Testis (tissue), 3 donors: ENCODE data around the gene AR. TPM values are rescaled to one million over a fixed set of nuclear protein-coding genes. Genes with fewer than 3 reads are reported as not detected.

ENCODE experiments used
- DNase-seq: peaks from one replicate; pipeline ENCODE4 v3.0.0-alpha.2; 2019
- H3K27ac ChIP-seq, 2 donors: fragments of 200-600 bp; sonication (generic); one replicate each; pipeline ENCODE4 v1.5.1; 2019
- H3K27me3 ChIP-seq: fragments of 200-600 bp; sonication (generic); one replicate; pipeline ENCODE4 v1.5.1; 2019
- H3K36me3 ChIP-seq: fragments of 200-600 bp; sonication (generic); one replicate; pipeline ENCODE4 v1.5.1; 2017; ENCODE audit warnings: low read depth; ENCODE audit errors: missing control alignments
- H3K4me1 ChIP-seq: fragments of 200-600 bp; sonication (generic); one replicate; pipeline ENCODE4 v1.5.1; 2019
- H3K4me3 ChIP-seq, 2 donors: fragments of 200-600 bp; sonication (generic); one replicate each; pipeline ENCODE4 v1.5.1; 2017 to 2019
- H3K9me3 ChIP-seq: fragments of 200-600 bp; sonication (generic); one replicate; pipeline ENCODE4 v1.5.1; 2017
- POLR2A ChIP-seq: fragments of 450-650 bp; IDR thresholded peaks from one replicate; pipeline ENCODE4 v1.6.1; 2017; ENCODE audit warnings: antibody characterized with exemption, mild to moderate bottlenecking, moderate library complexity
- WGBS, 2 donors: methylation state at CpG; one replicate each; pipeline ENCODE4 v1.1.5; 2018; 5-methylcytosine and 5-hydroxymethylcytosine counted together
- intact Hi-C: fragments of 100-400 bp; cut with DNase I; formaldehyde crosslinking; loops from one replicate; pipeline ENCODE4 v1.15.1; 2023; ENCODE audit warnings: low total_unique reads
- polyA plus RNA-seq: library from polyadenylated mRNA; stranded (reverse); fragments of 350-450 nt; fragmentation: Illumina TruSeq; extraction: RNeasy Lipid Tissue Mini Kit (QIAGEN cat#74804); gene quantifications from one replicate; pipeline ENCODE4 v1.2.3, GENCODE V29; 2014; ENCODE audit warnings: low read depth, low replicate concordance; ENCODE audit not compliant: insufficient read depth
- total RNA-seq, 2 donors: library from RNA; depleted of rRNA; stranded (reverse); fragments of >200 nt; gene quantifications; one replicate each; pipeline ENCODE4 v1.2.3, GENCODE V29; 2016
- TF ChIP-seq, protein P1 (sequence below), 3 experiments: fragments of 450-650 bp in 2 of 3; fragments of 200-600 bp in 1 of 3; sonication (generic) in 1 of 3; IDR thresholded peaks; one replicate each; pipeline ENCODE4 v1.5.1; 2016 to 2019; ENCODE audit warnings: antibody characterized with exemption in 3 of 3, mild to moderate bottlenecking in 2 of 3, moderate library complexity in 1 of 3

AR gene
- total and polyA plus RNA-seq, 3 donors from 2014 or later: 12.0 to 52.3 (median 34.3) TPM

DNA sequence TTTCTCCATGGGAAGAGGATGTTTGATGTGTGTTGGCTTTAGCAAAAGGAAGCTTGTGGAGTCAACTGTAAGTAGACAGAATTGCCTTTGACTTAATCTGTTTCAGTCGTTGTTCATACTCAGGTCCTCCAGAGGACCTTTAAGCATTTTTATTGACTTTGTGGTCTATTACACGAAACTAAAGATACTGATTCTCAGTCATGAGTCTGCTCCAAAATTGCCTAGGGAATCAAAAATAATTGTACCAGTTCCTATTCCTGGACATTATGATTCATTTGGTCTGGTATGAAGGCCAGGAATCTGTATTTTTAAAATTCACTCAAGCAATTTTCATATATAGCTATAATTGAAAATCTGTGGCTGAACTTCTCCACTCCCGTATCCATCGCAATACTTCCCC is 38.6 kb downstream of the AR start:
- 88 to 90% methylated on average over 4 of the region's 4 CpGs for WGBS, 2 donors
- TF ChIP-seq, protein P1, sequence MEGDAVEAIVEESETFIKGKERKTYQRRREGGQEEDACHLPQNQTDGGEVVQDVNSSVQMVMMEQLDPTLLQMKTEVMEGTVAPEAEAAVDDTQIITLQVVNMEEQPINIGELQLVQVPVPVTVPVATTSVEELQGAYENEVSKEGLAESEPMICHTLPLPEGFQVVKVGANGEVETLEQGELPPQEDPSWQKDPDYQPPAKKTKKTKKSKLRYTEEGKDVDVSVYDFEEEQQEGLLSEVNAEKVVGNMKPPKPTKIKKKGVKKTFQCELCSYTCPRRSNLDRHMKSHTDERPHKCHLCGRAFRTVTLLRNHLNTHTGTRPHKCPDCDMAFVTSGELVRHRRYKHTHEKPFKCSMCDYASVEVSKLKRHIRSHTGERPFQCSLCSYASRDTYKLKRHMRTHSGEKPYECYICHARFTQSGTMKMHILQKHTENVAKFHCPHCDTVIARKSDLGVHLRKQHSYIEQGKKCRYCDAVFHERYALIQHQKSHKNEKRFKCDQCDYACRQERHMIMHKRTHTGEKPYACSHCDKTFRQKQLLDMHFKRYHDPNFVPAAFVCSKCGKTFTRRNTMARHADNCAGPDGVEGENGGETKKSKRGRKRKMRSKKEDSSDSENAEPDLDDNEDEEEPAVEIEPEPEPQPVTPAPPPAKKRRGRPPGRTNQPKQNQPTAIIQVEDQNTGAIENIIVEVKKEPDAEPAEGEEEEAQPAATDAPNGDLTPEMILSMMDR (IDR thresholded peaks at IDR 0.05): no peak
- no peak for TF ChIP-seq POLR2A
- intact Hi-C loops: no loop called here

GRCh38 chrX:67583171-67583570 is 39.4 kb downstream of the AR start:
- H3K36me3 ChIP-seq: no peaks in the 10 kb centered on the region
- no peak overlapping the region for H3K27ac ChIP-seq
- H3K4me1 ChIP-seq: no peaks in the 10 kb centered on the region
- WGBS, 2 donors: 88 to 100% methylated on average over 1 of the region's 1 CpG
- no peaks in the 10 kb centered on the region for H3K9me3 ChIP-seq
- intact Hi-C loops: no loop called here
- H3K27me3 ChIP-seq: no peaks in the 10 kb centered on the region
- TF ChIP-seq, protein P1 (IDR thresholded peaks at IDR 0.05): no peak
- no peak for TF ChIP-seq POLR2A
- no peak for DNase-seq
- H3K4me3 ChIP-seq: no peak overlapping the region

More for the DNA sequence above, 38.6 kb downstream of the AR start:
- DNase-seq: no peak
- Histone ChIP-seq H3K9me3 (no peaks in the 10 kb centered on the region), H3K27me3 (no peaks in the 10 kb centered on the region), H3K4me3 (no peak overlapping the region), H3K36me3 (no peaks in the 10 kb centered on the region), H3K4me1 (no peaks in the 10 kb centered on the region), H3K27ac (no peak overlapping the region)

DNA sequence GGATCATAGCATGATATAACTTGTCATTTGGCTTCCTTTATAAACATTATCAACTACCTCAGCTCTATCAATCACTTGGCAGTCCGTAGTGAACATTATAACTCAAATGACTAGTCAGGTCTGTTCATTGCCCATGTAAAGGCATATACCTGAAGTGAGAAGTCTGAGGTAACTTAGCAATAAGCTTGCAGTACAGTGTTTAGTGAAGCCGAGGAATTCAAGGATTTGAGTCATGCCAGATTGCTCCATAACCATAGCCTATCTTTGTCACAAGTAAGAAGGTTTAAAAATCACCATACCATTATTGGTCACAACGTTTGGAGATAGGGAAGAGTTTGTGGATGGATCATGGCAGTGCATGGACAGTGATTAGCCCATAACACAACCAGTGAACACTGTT is 41.6 kb downstream of the AR start:
- 79 to 90% methylated on average over 3 of the region's 3 CpGs for WGBS, 2 donors
- Histone ChIP-seq H3K4me3 (no peak overlapping the region), H3K36me3 (no peaks in the 10 kb centered on the region), H3K4me1 (no peaks in the 10 kb centered on the region), H3K27ac (no peak overlapping the region), H3K27me3 (no peaks in the 10 kb centered on the region), H3K9me3 (no peaks in the 10 kb centered on the region)
- TF ChIP-seq POLR2A: no peak
- TF ChIP-seq, protein P1 (IDR thresholded peaks at IDR 0.05): no peak
- intact Hi-C loops: no loop called here
- no peak for DNase-seq

- Histone ChIP-seq H3K9me3 (no peaks in the 10 kb centered on the region), H3K27me3 (no peaks in the 10 kb centered on the region), H3K27ac (no peak overlapping the region), H3K4me1 (no peaks in the 10 kb centered on the region), H3K4me3 (no peak overlapping the region), H3K36me3 (no peaks in the 10 kb centered on the region)
- TF ChIP-seq, protein P1 (IDR thresholded peaks at IDR 0.05): no peak
- TF ChIP-seq POLR2A: no peak
- 80% methylated on average over 3 of the region's 3 CpGs; no CpG with 5 or more reads in 1 of the 2 donors for WGBS, 2 donors
- intact Hi-C loops: no loop called here
- DNase-seq: no peak
Measured at GRCh38 chrX:67587946-67588624, 44.3 kb downstream of the AR start.
